Thyroid gland (tissue), 4 donors: ENCODE data around the gene PRSS50.

Experiments used
- CTCF ChIP-seq, 6 experiments: fragments of 200-600 bp in 3 of 6; fragments of 450-650 bp in 3 of 6; sonication (generic) in 3 of 6; IDR thresholded peaks; one replicate each; pipeline ENCODE4 v1.5.1; 2016 to 2019; ENCODE audit warnings: antibody characterized with exemption in 6 of 6, mild to moderate bottlenecking in 2 of 6, inconsistent platforms in 1 of 6, moderate library complexity in 1 of 6
- POLR2A ChIP-seq, 2 donors: fragments of 450-650 bp; IDR thresholded peaks; one replicate each; pipeline ENCODE4 v1.6.1; 2017; ENCODE audit warnings: antibody characterized with exemption in 2 of 2, mild to moderate bottlenecking in 2 of 2, moderate library complexity in 1 of 2

- TF ChIP-seq CTCF (IDR thresholded peaks at IDR 0.05) (no peak), POLR2A (IDR thresholded peaks at IDR 0.05) (no peak)
Observed at GRCh38 chr3:46670891-46671427, 46.7 kb downstream of the PRSS50 start.
